HCT116 (cell line): ENCODE data around the gene SEC23IP. TPM values are rescaled to one million over a fixed set of nuclear protein-coding genes. Genes with fewer than 3 reads are reported as not detected.

Source experiments
- ATAC-seq: fragments of 200-7000 bp; cut with Tn5 transposase; 2 replicates; pipeline ENCODE4 v1.9.1; 2020; ENCODE audit warnings: mild to moderate bottlenecking, moderate library complexity
- BruUV-seq: library from RNA; stranded (reverse); fragments of 400-500 nt; replicated peaks from 2 replicates; lab custom pipeline; 2021; lab: Mats Ljungman, UMichigan
- CTCF ChIA-PET: fragments of 300-600 bp; sonication (Branson Sonifier 250); formaldehyde crosslinking; loops from one replicate; lab custom pipeline; 2021; ENCODE audit warnings: antibody characterized with exemption; lab: Charles Lee
- POLR2A ChIA-PET: fragments of 300-600, 350-600 bp; sonication (Branson Sonifier 250); formaldehyde crosslinking; loops from one replicate; lab custom pipeline; 2021; ENCODE audit warnings: antibody characterized with exemption; lab: Charles Lee
- RAD21 ChIA-PET, 2 experiments: fragments of 300-600 bp; sonication (Branson Sonifier 250); formaldehyde crosslinking; loops; one replicate each; lab custom pipeline; 2023; ENCODE audit warnings: low total read pairs in 2 of 2; ENCODE audit not compliant: uncharacterized antibody in 2 of 2, unreplicated experiment in 2 of 2, low non-redundant PET in 1 of 2; lab: Charles Lee
- DNase-seq: peaks from one replicate; pipeline ENCODE4 v3.0.0-alpha.2; 2010; ENCODE audit warnings: low read depth, low spot score
- H2AFZ ChIP-seq: fragments of 200-600 bp; shearing (Covaris generic), sonication (generic); 2 replicates; pipeline ENCODE4 v1.6.1; 2017; ENCODE audit warnings: low read depth, mixed run types, mixed read lengths, antibody characterized with exemption, low read length; ENCODE audit not compliant: poor library complexity, severe bottlenecking
- H3K27ac ChIP-seq: 2 replicates; pipeline ENCODE4 v1.5.1; 2012; ENCODE audit warnings: low read depth, low read length
- H3K27me3 ChIP-seq: fragments of 200-600 bp; sonication (generic); 2 replicates; pipeline ENCODE4 v1.6.1; 2016; ENCODE audit warnings: mixed run types, low read length, mixed read lengths; ENCODE audit not compliant: insufficient read depth
- H3K36me3 ChIP-seq, 2 experiments: fragments of 200-500 bp in 1 of 2; fragments of 200-600 bp in 1 of 2; sonication (Bioruptor generic) in 1 of 2; sonication (generic) in 1 of 2; 2 replicates each; pipeline versions ENCODE4 v1.5.1 to v1.6.1; 2014 to 2016; ENCODE audit warnings: low read length in 2 of 2, inconsistent platforms in 1 of 2, mixed read lengths in 1 of 2, mixed run types in 1 of 2; ENCODE audit not compliant: insufficient read depth in 2 of 2, control insufficient read depth in 1 of 2
- H3K4me1 ChIP-seq, 2 experiments: fragments of 200-600 bp in 1 of 2; sonication (generic) in 1 of 2; 2 replicates each; pipeline versions ENCODE4 v1.5.1 to v1.6.1; 2012 to 2017; ENCODE audit warnings: low read length in 2 of 2, inconsistent platforms in 1 of 2, mild to moderate bottlenecking in 1 of 2, mixed read lengths in 1 of 2, mixed run types in 1 of 2, moderate library complexity in 1 of 2; ENCODE audit not compliant: insufficient read depth in 2 of 2, control insufficient read depth in 1 of 2
- H3K4me2 ChIP-seq: fragments of 200-600 bp; sonication (generic); 2 replicates; pipeline ENCODE4 v1.6.1; 2017; ENCODE audit warnings: mixed run types, low read length, mixed read lengths
- H3K4me3 ChIP-seq, 2 experiments: fragments of 200-600 bp in 1 of 2; sonication (generic) in 1 of 2; replicated peaks in 1 of 2; 2 replicates each; pipeline ENCODE4 v1.5.1; 2011 to 2016; ENCODE audit warnings: low read length in 2 of 2, control low read depth in 1 of 2, low read depth in 1 of 2, mild to moderate bottlenecking in 1 of 2, mixed read lengths in 1 of 2, mixed run types in 1 of 2
- H3K79me2 ChIP-seq: fragments of 200-600 bp; sonication (generic); 2 replicates; pipeline ENCODE4 v1.6.1; 2017; ENCODE audit warnings: mild to moderate bottlenecking, mixed run types, low read length, moderate library complexity, mixed read lengths; ENCODE audit not compliant: insufficient read depth
- H3K9ac ChIP-seq: fragments of 200-600 bp; sonication (generic); 2 replicates; pipeline ENCODE4 v1.6.1; 2016; ENCODE audit warnings: low read length, mixed read lengths
- H3K9me2 ChIP-seq: fragments of 200-600 bp; sonication (generic), shearing (Covaris generic); 2 replicates; pipeline ENCODE4 v1.6.1; 2017; ENCODE audit warnings: mixed run types, mild to moderate bottlenecking, moderate library complexity; ENCODE audit not compliant: insufficient read depth
- H3K9me3 ChIP-seq, 2 experiments: fragments of 200-500 bp in 1 of 2; fragments of 200-600 bp in 1 of 2; sonication (Bioruptor generic) in 1 of 2; sonication (generic) in 1 of 2; 2 replicates each; pipeline ENCODE4 v1.6.1; 2014 to 2017; ENCODE audit warnings: low read length in 2 of 2, mixed read lengths in 2 of 2, inconsistent platforms in 1 of 2, low read depth in 1 of 2, mild to moderate bottlenecking in 1 of 2, mixed run types in 1 of 2, moderate library complexity in 1 of 2; ENCODE audit not compliant: control insufficient read depth in 1 of 2, insufficient read depth in 1 of 2
- H4K20me1 ChIP-seq: fragments of 200-600 bp; sonication (generic), shearing (Covaris generic); 2 replicates; pipeline ENCODE4 v1.6.1; 2017; ENCODE audit warnings: mixed run types, mild to moderate bottlenecking, moderate library complexity; ENCODE audit not compliant: insufficient read depth
- EGR1 ChIP-seq: IDR thresholded peaks from 2 replicates; pipeline ENCODE4 v1.6.1; 2012; ENCODE audit warnings: low read depth
- ELF1 ChIP-seq: IDR thresholded peaks from 2 replicates; pipeline ENCODE4 v1.6.1; 2012; ENCODE audit warnings: low read depth, borderline replicate concordance
- EZH2phosphoT487 ChIP-seq: fragments of 200-600 bp; IDR thresholded peaks from 2 replicates; pipeline ENCODE4 v1.6.1; 2018; ENCODE audit warnings: antibody characterized with exemption, borderline replicate concordance
- FOSL1 ChIP-seq: IDR thresholded peaks from 2 replicates; pipeline ENCODE4 v1.6.1; 2012; ENCODE audit warnings: low read depth
- JUND ChIP-seq: IDR thresholded peaks from 2 replicates; pipeline ENCODE4 v1.6.1; 2012
- POLR2A ChIP-seq: IDR thresholded peaks from 2 replicates; pipeline ENCODE4 v1.7.0; 2011; ENCODE audit warnings: borderline replicate concordance; ENCODE audit not compliant: insufficient read depth, insufficient read length; ENCODE audit errors: extremely low read depth
- POLR2AphosphoS5 ChIP-seq: IDR thresholded peaks from 2 replicates; pipeline ENCODE4 v1.6.1; 2011; ENCODE audit warnings: mild to moderate bottlenecking, low read depth, low read length, moderate library complexity
- RAD21 ChIP-seq: IDR thresholded peaks from 2 replicates; pipeline ENCODE4 v1.6.1; 2012; ENCODE audit warnings: low read depth, mild to moderate bottlenecking
- SP1 ChIP-seq: IDR thresholded peaks from 2 replicates; pipeline ENCODE4 v1.6.1; 2012; ENCODE audit warnings: low read depth
- SRF ChIP-seq: IDR thresholded peaks from 2 replicates; pipeline ENCODE4 v1.6.1; 2012; ENCODE audit warnings: low read depth
- TCF7L2 ChIP-seq: IDR thresholded peaks from 2 replicates; pipeline ENCODE4 v1.7.0; 2011; ENCODE audit warnings: borderline replicate concordance, inconsistent platforms; ENCODE audit not compliant: insufficient read depth, insufficient read length; ENCODE audit errors: extremely low read depth
- ZFX ChIP-seq: fragments of 450-650 bp; IDR thresholded peaks from 2 replicates; pipeline ENCODE4 v1.6.1; 2017
- ZNF274 ChIP-seq: fragments of 200-500 bp; sonication (Bioruptor generic); IDR thresholded peaks from 2 replicates; pipeline ENCODE4 v1.6.1; 2014; ENCODE audit warnings: mild to moderate bottlenecking, low read depth, low read length, inconsistent platforms
- intact Hi-C: fragments of 100-400 bp; cut with micrococcal nuclease; formaldehyde crosslinking; loops from 2 replicates; pipeline ENCODE4 v1.10.0; 2022
- total RNA-seq: library from RNA; stranded (reverse); gene quantifications from one replicate; pipeline ENCODE4 v1.2.1, GENCODE V29; 2021; ENCODE audit not compliant: unreplicated experiment
- TF ChIP-seq, protein P1 (sequence below): IDR thresholded peaks from 2 replicates; pipeline ENCODE4 v1.6.1; 2012
- TF ChIP-seq, protein P2 (sequence below): IDR thresholded peaks from 2 replicates; pipeline ENCODE4 v1.6.1; 2011; ENCODE audit warnings: mild to moderate bottlenecking, low read length, moderate library complexity; ENCODE audit not compliant: insufficient replicate concordance; ENCODE audit errors: extremely low read depth
- TF ChIP-seq, protein P3 (sequence below): IDR thresholded peaks from 2 replicates; pipeline ENCODE4 v1.6.1; 2012; ENCODE audit warnings: low read depth
- TF ChIP-seq, protein P4 (sequence below): IDR thresholded peaks from 2 replicates; pipeline ENCODE4 v1.6.1; 2012
- TF ChIP-seq, protein P5 (sequence below), 3 experiments: fragments of 200-600 bp in 1 of 3; sonication (generic) in 1 of 3; IDR thresholded peaks in 2 of 3; conservative IDR thresholded peaks in 1 of 3; 2 replicates each; pipeline ENCODE4 v1.5.1; 2012 to 2017; ENCODE audit warnings: low read depth in 2 of 3, low read length in 2 of 3, antibody characterized with exemption in 1 of 3, borderline replicate concordance in 1 of 3, control low read depth in 1 of 3, mild to moderate bottlenecking in 1 of 3, mixed read lengths in 1 of 3, mixed run types in 1 of 3, moderate library complexity in 1 of 3; ENCODE audit not compliant: insufficient read depth in 1 of 3

SEC23IP gene
- total RNA-seq, 1 experiment from 2014 or later, result 122 TPM

DNA sequence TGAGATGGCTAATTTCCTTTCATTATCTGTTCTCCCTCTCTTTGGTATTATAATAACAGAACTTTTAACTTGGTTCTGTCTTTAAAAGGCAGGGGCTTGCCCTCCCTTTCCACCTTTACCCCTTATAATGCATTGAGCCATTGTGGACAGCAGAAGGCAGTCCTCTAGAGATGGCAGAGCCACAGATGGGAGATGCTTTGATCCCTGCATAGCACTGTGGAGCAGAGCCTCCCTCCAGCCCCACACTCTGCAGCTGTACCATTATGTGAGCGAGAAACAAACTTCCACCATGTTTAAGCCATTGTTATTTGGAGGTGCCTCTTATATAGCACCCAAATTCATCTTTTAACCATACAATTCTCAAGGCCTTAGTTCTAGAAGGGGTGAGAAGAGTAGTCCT is 78.4 kb downstream of the SEC23IP start:
- H3K79me2 ChIP-seq, result no peaks in the 10 kb centered on the region
- H4K20me1 ChIP-seq, result no peaks in the 10 kb centered on the region
- H3K27ac ChIP-seq, result no peak overlapping the region
- H3K4me3 ChIP-seq, result no peak overlapping the region
- TF ChIP-seq FOSL1, result no peak
- TF ChIP-seq, protein P1, sequence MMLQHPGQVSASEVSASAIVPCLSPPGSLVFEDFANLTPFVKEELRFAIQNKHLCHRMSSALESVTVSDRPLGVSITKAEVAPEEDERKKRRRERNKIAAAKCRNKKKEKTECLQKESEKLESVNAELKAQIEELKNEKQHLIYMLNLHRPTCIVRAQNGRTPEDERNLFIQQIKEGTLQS, result no peak
- TF ChIP-seq, protein P2, sequence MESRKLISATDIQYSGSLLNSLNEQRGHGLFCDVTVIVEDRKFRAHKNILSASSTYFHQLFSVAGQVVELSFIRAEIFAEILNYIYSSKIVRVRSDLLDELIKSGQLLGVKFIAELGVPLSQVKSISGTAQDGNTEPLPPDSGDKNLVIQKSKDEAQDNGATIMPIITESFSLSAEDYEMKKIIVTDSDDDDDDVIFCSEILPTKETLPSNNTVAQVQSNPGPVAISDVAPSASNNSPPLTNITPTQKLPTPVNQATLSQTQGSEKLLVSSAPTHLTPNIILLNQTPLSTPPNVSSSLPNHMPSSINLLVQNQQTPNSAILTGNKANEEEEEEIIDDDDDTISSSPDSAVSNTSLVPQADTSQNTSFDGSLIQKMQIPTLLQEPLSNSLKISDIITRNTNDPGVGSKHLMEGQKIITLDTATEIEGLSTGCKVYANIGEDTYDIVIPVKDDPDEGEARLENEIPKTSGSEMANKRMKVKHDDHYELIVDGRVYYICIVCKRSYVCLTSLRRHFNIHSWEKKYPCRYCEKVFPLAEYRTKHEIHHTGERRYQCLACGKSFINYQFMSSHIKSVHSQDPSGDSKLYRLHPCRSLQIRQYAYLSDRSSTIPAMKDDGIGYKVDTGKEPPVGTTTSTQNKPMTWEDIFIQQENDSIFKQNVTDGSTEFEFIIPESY, result no peak
- TF ChIP-seq POLR2AphosphoS5, result no peak
- TF ChIP-seq EZH2phosphoT487, result no peak
- TF ChIP-seq, protein P3, sequence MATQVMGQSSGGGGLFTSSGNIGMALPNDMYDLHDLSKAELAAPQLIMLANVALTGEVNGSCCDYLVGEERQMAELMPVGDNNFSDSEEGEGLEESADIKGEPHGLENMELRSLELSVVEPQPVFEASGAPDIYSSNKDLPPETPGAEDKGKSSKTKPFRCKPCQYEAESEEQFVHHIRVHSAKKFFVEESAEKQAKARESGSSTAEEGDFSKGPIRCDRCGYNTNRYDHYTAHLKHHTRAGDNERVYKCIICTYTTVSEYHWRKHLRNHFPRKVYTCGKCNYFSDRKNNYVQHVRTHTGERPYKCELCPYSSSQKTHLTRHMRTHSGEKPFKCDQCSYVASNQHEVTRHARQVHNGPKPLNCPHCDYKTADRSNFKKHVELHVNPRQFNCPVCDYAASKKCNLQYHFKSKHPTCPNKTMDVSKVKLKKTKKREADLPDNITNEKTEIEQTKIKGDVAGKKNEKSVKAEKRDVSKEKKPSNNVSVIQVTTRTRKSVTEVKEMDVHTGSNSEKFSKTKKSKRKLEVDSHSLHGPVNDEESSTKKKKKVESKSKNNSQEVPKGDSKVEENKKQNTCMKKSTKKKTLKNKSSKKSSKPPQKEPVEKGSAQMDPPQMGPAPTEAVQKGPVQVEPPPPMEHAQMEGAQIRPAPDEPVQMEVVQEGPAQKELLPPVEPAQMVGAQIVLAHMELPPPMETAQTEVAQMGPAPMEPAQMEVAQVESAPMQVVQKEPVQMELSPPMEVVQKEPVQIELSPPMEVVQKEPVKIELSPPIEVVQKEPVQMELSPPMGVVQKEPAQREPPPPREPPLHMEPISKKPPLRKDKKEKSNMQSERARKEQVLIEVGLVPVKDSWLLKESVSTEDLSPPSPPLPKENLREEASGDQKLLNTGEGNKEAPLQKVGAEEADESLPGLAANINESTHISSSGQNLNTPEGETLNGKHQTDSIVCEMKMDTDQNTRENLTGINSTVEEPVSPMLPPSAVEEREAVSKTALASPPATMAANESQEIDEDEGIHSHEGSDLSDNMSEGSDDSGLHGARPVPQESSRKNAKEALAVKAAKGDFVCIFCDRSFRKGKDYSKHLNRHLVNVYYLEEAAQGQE, result no peak
- no peak for TF ChIP-seq JUND
- no peak for TF ChIP-seq TCF7L2
- TF ChIP-seq SRF, result no peak
- no peak for TF ChIP-seq RAD21
- no peak for TF ChIP-seq EGR1
- no peak for TF ChIP-seq ZFX
- TF ChIP-seq, protein P4, sequence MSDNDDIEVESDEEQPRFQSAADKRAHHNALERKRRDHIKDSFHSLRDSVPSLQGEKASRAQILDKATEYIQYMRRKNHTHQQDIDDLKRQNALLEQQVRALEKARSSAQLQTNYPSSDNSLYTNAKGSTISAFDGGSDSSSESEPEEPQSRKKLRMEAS, result no peak
- TF ChIP-seq, protein P5, sequence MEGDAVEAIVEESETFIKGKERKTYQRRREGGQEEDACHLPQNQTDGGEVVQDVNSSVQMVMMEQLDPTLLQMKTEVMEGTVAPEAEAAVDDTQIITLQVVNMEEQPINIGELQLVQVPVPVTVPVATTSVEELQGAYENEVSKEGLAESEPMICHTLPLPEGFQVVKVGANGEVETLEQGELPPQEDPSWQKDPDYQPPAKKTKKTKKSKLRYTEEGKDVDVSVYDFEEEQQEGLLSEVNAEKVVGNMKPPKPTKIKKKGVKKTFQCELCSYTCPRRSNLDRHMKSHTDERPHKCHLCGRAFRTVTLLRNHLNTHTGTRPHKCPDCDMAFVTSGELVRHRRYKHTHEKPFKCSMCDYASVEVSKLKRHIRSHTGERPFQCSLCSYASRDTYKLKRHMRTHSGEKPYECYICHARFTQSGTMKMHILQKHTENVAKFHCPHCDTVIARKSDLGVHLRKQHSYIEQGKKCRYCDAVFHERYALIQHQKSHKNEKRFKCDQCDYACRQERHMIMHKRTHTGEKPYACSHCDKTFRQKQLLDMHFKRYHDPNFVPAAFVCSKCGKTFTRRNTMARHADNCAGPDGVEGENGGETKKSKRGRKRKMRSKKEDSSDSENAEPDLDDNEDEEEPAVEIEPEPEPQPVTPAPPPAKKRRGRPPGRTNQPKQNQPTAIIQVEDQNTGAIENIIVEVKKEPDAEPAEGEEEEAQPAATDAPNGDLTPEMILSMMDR (IDR thresholded peaks at IDR 0.05 in 2 of 3, conservative IDR thresholded peaks at IDR 0.05 in 1 of 3; ENCODE audit: borderline replicate concordance in 1 of 3, insufficient read depth in 1 of 3, low read depth in 2 of 3, low read length in 2 of 3), result no peak
- TF ChIP-seq SP1, result no peak
- no peak for TF ChIP-seq POLR2A
- TF ChIP-seq ELF1, result no peak
- no peak for TF ChIP-seq ZNF274
- TF ChIP-seq, all 23 proteins: peak for 0
- Histone ChIP-seq H2AFZ (no peak overlapping the region), H3K4me2 (no peak overlapping the region), H3K9me3 (peaks cover 10 to 13% of the 10 kb centered on the region in 2 experiments; a peak in 2 of 4 replicates), H3K9me2 (no peaks in the 10 kb centered on the region), H3K36me3 (no peaks in the 10 kb centered on the region), H3K27me3 (no peaks in the 10 kb centered on the region), H3K4me1 (peaks cover 0 to 14% of the 10 kb centered on the region in 2 experiments; a peak in 2 of 4 replicates), H3K9ac (no peak overlapping the region)
- BruUV-seq, result no TSS peak
- ChIA-PET POLR2A (no interaction called here), RAD21 (no interaction called here), CTCF (no interaction called here)
- no peak for DNase-seq
- no peak for ATAC-seq
- intact Hi-C loops, result no loop called here
